H4 (cell line): Measurements from ENCODE around the gene FOSL2. TPM values are rescaled to one million over a fixed set of nuclear protein-coding genes. Genes with fewer than 3 reads are reported as not detected.

ENCODE experiments used
- DNase-seq: peaks from one replicate; pipeline ENCODE4 v3.0.0-alpha.2; 2015; ENCODE audit warnings: low spot score
- total RNA-seq: library from RNA; depleted of rRNA; stranded (reverse); fragments of >200 nt; shearing (Covaris generic); gene quantifications from 2 replicates; pipeline ENCODE4 v1.2.3, GENCODE V29; 2014

Gene FOSL2
- total RNA-seq, 1 experiment from 2014 or later, result 13.2 TPM

GRCh38 chr2:28374331-28374730 is 18.3 kb upstream of the FOSL2 start:
- DNase-seq, result no peak

GRCh38 chr2:28375236-28375635 is 17.4 kb upstream of the FOSL2 start:
- no peak for DNase-seq

- DNase-seq, result no peak
These were observed 16.7 kb upstream of the FOSL2 start for GRCh38 chr2:28375742-28376631.

GRCh38 chr2:28377195-28377816 is 15.4 kb upstream of the FOSL2 start:
- no peak for DNase-seq

- no peak for DNase-seq
These were observed 14.5 kb upstream of the FOSL2 start for GRCh38 chr2:28377984-28378678.

- no peak for DNase-seq
These were observed 13.7 kb upstream of the FOSL2 start for GRCh38 chr2:28378679-28379584.

GRCh38 chr2:28380219-28380618 is 12.4 kb upstream of the FOSL2 start:
- DNase-seq, result no peak

GRCh38 chr2:28381225-28382180 is 11.2 kb upstream of the FOSL2 start:
- DNase-seq, result no peak

- no peak for DNase-seq
These were observed 9.9 kb upstream of the FOSL2 start for GRCh38 chr2:28382755-28383154.

- no peak for DNase-seq
These were observed 5.3 kb upstream of the FOSL2 start for GRCh38 chr2:28387082-28387960.

GRCh38 chr2:28389399-28390240 is 3.0 kb upstream of the FOSL2 start:
- DNase-seq, result no peak

GRCh38 chr2:28390241-28390745 is 2.4 kb upstream of the FOSL2 start:
- peak; percentile 83 for DNase-seq

- peak; percentile 65 for DNase-seq
These were observed 1.7 kb upstream of the FOSL2 start for GRCh38 chr2:28390746-28391563.

GRCh38 chr2:28391564-28392296 is 928 bp upstream of the FOSL2 start:
- peak; percentile 74 for DNase-seq

- no peak for DNase-seq
These were observed 617 bp downstream of the FOSL2 start for GRCh38 chr2:28393114-28393836.

GRCh38 chr2:28394331-28394877 is 1.7 kb downstream of the FOSL2 start:
- DNase-seq, result peak; percentile 37
